Esophagus muscularis mucosa (tissue), 4 donors: Measurements from ENCODE around the gene CLCN4. TPM values are rescaled to one million over a fixed set of nuclear protein-coding genes. Genes with fewer than 3 reads are reported as not detected.

Source experiments
- DNase-seq: peaks from one replicate; pipeline ENCODE4 v3.0.0-alpha.2; 2017; ENCODE audit errors: extremely low spot score
- H3K27ac ChIP-seq, 4 donors: fragments of 200-600 bp; sonication (generic); replicated peaks in 1 of 4; 1 replicate in 3 of 4; 2 replicates in 1 of 4; pipeline ENCODE4 v1.5.1; 2016 to 2019; ENCODE audit warnings: mild to moderate bottlenecking in 1 of 4
- H3K27me3 ChIP-seq, 4 donors: fragments of 200-600 bp; sonication (generic); one replicate each; pipeline versions ENCODE4 v1.5.1 to v1.6.0; 2016 to 2019
- H3K36me3 ChIP-seq, 4 donors: fragments of 200-600 bp; sonication (generic); one replicate each; pipeline ENCODE4 v1.5.1; 2016 to 2019
- H3K4me1 ChIP-seq, 4 donors: fragments of 200-600 bp; sonication (generic); one replicate each; pipeline ENCODE4 v1.5.1; 2016 to 2019
- H3K4me3 ChIP-seq, 4 donors: fragments of 200-600 bp; sonication (generic); 1 replicate in 2 of 4; 2 replicates in 2 of 4; pipeline ENCODE4 v1.5.1; 2016 to 2019; ENCODE audit warnings: mild to moderate bottlenecking in 4 of 4, moderate library complexity in 1 of 4
- H3K9me3 ChIP-seq, 4 donors: fragments of 200-600 bp; sonication (generic); 1 replicate in 3 of 4; 2 replicates in 1 of 4; pipeline ENCODE4 v1.5.1; 2016 to 2019
- CTCF ChIP-seq, 3 experiments: fragments of 200-600 bp in 2 of 3; fragments of 450-650 bp in 1 of 3; sonication (generic) in 2 of 3; IDR thresholded peaks; one replicate each; pipeline ENCODE4 v1.5.1; 2017 to 2019; ENCODE audit warnings: antibody characterized with exemption in 3 of 3, mild to moderate bottlenecking in 2 of 3, moderate library complexity in 1 of 3
- EP300 ChIP-seq: sonication (generic); formaldehyde crosslinking; IDR thresholded peaks from one replicate; pipeline ENCODE4 v1.6.1; 2017; ENCODE audit warnings: antibody characterized with exemption
- POLR2A ChIP-seq: fragments of 450-650 bp; IDR thresholded peaks from one replicate; pipeline ENCODE4 v1.6.1; 2017; ENCODE audit warnings: antibody characterized with exemption, moderate library complexity, mild to moderate bottlenecking, low read depth
- POLR2AphosphoS5 ChIP-seq, 2 donors: sonication (generic); formaldehyde crosslinking; IDR thresholded peaks; one replicate each; pipeline ENCODE4 v1.6.1; 2017; ENCODE audit warnings: antibody characterized with exemption in 2 of 2
- WGBS: methylation state at CpG from one replicate; pipeline ENCODE4 v1.1.5; 2018; 5-methylcytosine and 5-hydroxymethylcytosine counted together
- intact Hi-C: fragments of 100-400 bp; cut with DNase I; formaldehyde crosslinking; loops from one replicate; pipeline ENCODE4 v1.15.1; 2023
- total RNA-seq, 4 donors: library from RNA; depleted of rRNA; stranded (reverse); fragments of >200 nt; gene quantifications; one replicate each; pipeline versions ENCODE4 v1.1.0 to v1.2.1, GENCODE V29; 2016

The CLCN4 gene
- total RNA-seq, 4 donors from 2014 or later, result 0.42 to 1.8 (median 1.1) TPM

- Histone ChIP-seq H3K27ac (no peak overlapping the region), H3K4me3 (no peak overlapping the region), H3K4me1 (no peaks in the 10 kb centered on the region), H3K27me3 (no peaks in the 10 kb centered on the region), H3K9me3 (no peaks in the 10 kb centered on the region), H3K36me3 (no peaks in the 10 kb centered on the region)
- 77% methylated on average over 9 of the region's 9 CpGs for WGBS
- no peak for DNase-seq
- no peak for TF ChIP-seq EP300
- no peak for TF ChIP-seq POLR2AphosphoS5 (IDR thresholded peaks at IDR 0.05)
- TF ChIP-seq CTCF (IDR thresholded peaks at IDR 0.05), result no peak
- TF ChIP-seq POLR2A, result no peak
- intact Hi-C loops, result no loop called here
Observed at GRCh38 chrX:10206317-10206716, 49.5 kb downstream of the CLCN4 start.

GRCh38 chrX:10208281-10208856 lies 51.6 kb downstream of the CLCN4 start:
- H3K4me3 ChIP-seq, result no peak overlapping the region
- no peak overlapping the region for H3K27ac ChIP-seq
- H3K27me3 ChIP-seq, result no peaks in the 10 kb centered on the region
- TF ChIP-seq POLR2A (no peak), EP300 (no peak), POLR2AphosphoS5 (IDR thresholded peaks at IDR 0.05) (no peak), CTCF (IDR thresholded peaks at IDR 0.05) (no peak)
- DNase-seq, result no peak
- intact Hi-C loops, result no loop called here
- 77% methylated on average over 10 of the region's 11 CpGs for WGBS
- H3K36me3 ChIP-seq, result no peaks in the 10 kb centered on the region
- H3K9me3 ChIP-seq, result no peaks in the 10 kb centered on the region
- H3K4me1 ChIP-seq, result no peaks in the 10 kb centered on the region

- H3K9me3 ChIP-seq, result no peaks in the 10 kb centered on the region
- 80% methylated on average over 4 of the region's 4 CpGs for WGBS
- peaks cover 0 to under 1% (median 0%) of the 10 kb centered on the region in 4 donors for H3K36me3 ChIP-seq
- TF ChIP-seq POLR2A (no peak), POLR2AphosphoS5 (IDR thresholded peaks at IDR 0.05) (no peak), CTCF (IDR thresholded peaks at IDR 0.05) (no peak), EP300 (no peak)
- no peak overlapping the region for H3K4me3 ChIP-seq
- no peak for DNase-seq
- no peaks in the 10 kb centered on the region for H3K4me1 ChIP-seq
- no peaks in the 10 kb centered on the region for H3K27me3 ChIP-seq
- intact Hi-C loops, result no loop called here
- no peak overlapping the region for H3K27ac ChIP-seq
Observed at GRCh38 chrX:10208953-10209352, 52.2 kb downstream of the CLCN4 start.

- TF ChIP-seq POLR2A (no peak), POLR2AphosphoS5 (IDR thresholded peaks at IDR 0.05) (no peak), CTCF (IDR thresholded peaks at IDR 0.05) (no peak), EP300 (no peak)
- Histone ChIP-seq H3K4me1 (no peaks in the 10 kb centered on the region), H3K27ac (no peak overlapping the region), H3K4me3 (no peak overlapping the region), H3K9me3 (no peaks in the 10 kb centered on the region), H3K36me3 (peaks cover 0 to 3% (median 0%) of the 10 kb centered on the region in 4 donors), H3K27me3 (no peaks in the 10 kb centered on the region)
- WGBS, result 90% methylated on average over 14 of the region's 15 CpGs
- intact Hi-C loops, result no loop called here
- DNase-seq, result no peak
Observed at GRCh38 chrX:10212395-10212794, 55.6 kb downstream of the CLCN4 start.

GRCh38 chrX:10213716-10214115 lies 56.9 kb downstream of the CLCN4 start:
- WGBS, result 90% methylated on average over 24 of the region's 24 CpGs
- Histone ChIP-seq H3K9me3 (no peaks in the 10 kb centered on the region), H3K4me3 (no peak overlapping the region), H3K4me1 (no peaks in the 10 kb centered on the region), H3K27me3 (no peaks in the 10 kb centered on the region), H3K27ac (no peak overlapping the region), H3K36me3 (peaks cover 0 to 3% (median 0%) of the 10 kb centered on the region in 4 donors)
- DNase-seq, result no peak
- TF ChIP-seq POLR2A (no peak), CTCF (IDR thresholded peaks at IDR 0.05) (no peak), POLR2AphosphoS5 (IDR thresholded peaks at IDR 0.05) (no peak), EP300 (no peak)
- intact Hi-C loops, result no loop called here
